Stimulated activated CD4-positive, alpha-beta T cell treated with anti-CD3 and anti-CD28 coated beads, Interleukin-2, amount 100 ng/mL, for 4 hours (primary cell): ENCODE measurements around the gene C11orf54.

ENCODE experiments used
- DNase-seq: peaks from one replicate; pipeline ENCODE4 v3.0.0-alpha.2; 2020; ENCODE audit warnings: low read depth

The C11orf54 gene

GRCh38 chr11:93741094-93741881 lies at the start of gene C11orf54, which contains the start of gene TAF1D:
Gene C11orf54 (plus strand): TSS chr11:93741672. CDS start chr11:93747394, 5,722 bp downstream.
Gene TAF1D (minus strand): TSS chr11:93741495. CDS start chr11:93739304, 2,191 bp downstream.
- DNase-seq = peak; percentile 96

- no peak for DNase-seq
Observed at GRCh38 chr11:93694109-93694508, 47.4 kb upstream of the C11orf54 start.

GRCh38 chr11:93694557-93694956 lies 46.9 kb upstream of the C11orf54 start:
- no peak for DNase-seq

- no peak for DNase-seq
Observed at GRCh38 chr11:93697611-93698010, 43.9 kb upstream of the C11orf54 start.

GRCh38 chr11:93700830-93701229 lies 40.6 kb upstream of the C11orf54 start:
- no peak for DNase-seq

- DNase-seq = no peak
Observed at GRCh38 chr11:93704237-93704636, 37.2 kb upstream of the C11orf54 start.

GRCh38 chr11:93710239-93710638 lies 31.2 kb upstream of the C11orf54 start:
- DNase-seq = no peak

- DNase-seq = no peak
Observed at GRCh38 chr11:93712678-93713077, 28.8 kb upstream of the C11orf54 start.

- no peak for DNase-seq
Observed at GRCh38 chr11:93715797-93716396, 25.6 kb upstream of the C11orf54 start.

GRCh38 chr11:93717501-93717900 lies 24.0 kb upstream of the C11orf54 start:
- DNase-seq = no peak

GRCh38 chr11:93718057-93718563 lies 23.4 kb upstream of the C11orf54 start:
- DNase-seq = no peak

- no peak for DNase-seq
Observed at GRCh38 chr11:93719310-93719709, 22.2 kb upstream of the C11orf54 start.

- no peak for DNase-seq
Observed at GRCh38 chr11:93720522-93720921, 20.9 kb upstream of the C11orf54 start.

- no peak for DNase-seq
Observed at GRCh38 chr11:93724089-93724488, 17.4 kb upstream of the C11orf54 start.

- DNase-seq = no peak
Observed at GRCh38 chr11:93727985-93728791, 13.3 kb upstream of the C11orf54 start.

GRCh38 chr11:93728792-93729128 lies 12.7 kb upstream of the C11orf54 start:
- DNase-seq = no peak

- DNase-seq = no peak
Observed at GRCh38 chr11:93729129-93729616, 12.3 kb upstream of the C11orf54 start.

- no peak for DNase-seq
Observed at GRCh38 chr11:93730108-93731107, 11.1 kb upstream of the C11orf54 start.

- DNase-seq = no peak
Observed at GRCh38 chr11:93732237-93732892, 9.1 kb upstream of the C11orf54 start.

- DNase-seq = no peak
Observed at GRCh38 chr11:93733474-93733873, 8.0 kb upstream of the C11orf54 start.
